GM12878 (cell line): ENCODE measurements around the gene LPAR3. TPM values are rescaled to one million over a fixed set of nuclear protein-coding genes. Genes with fewer than 3 reads are reported as not detected.

Experiments used
- ASH2L ChIP-seq: fragments of 300-600, 200-600 bp; sonication (generic); IDR thresholded peaks from 2 replicates; pipeline ENCODE4 v1.6.1; 2017; ENCODE audit warnings: low read depth, mild to moderate bottlenecking, borderline replicate concordance
- ATF7 ChIP-seq: fragments of 450-650 bp; IDR thresholded peaks from 2 replicates; pipeline ENCODE4 v1.6.1; 2016; ENCODE audit warnings: low read depth, mild to moderate bottlenecking
- ETV6 ChIP-seq, 2 experiments: fragments of 450-650 bp in 1 of 2; IDR thresholded peaks in 1 of 2; conservative IDR thresholded peaks in 1 of 2; 2 replicates each; pipeline ENCODE4 v1.6.1; 2014; ENCODE audit warnings: antibody characterized with exemption in 1 of 2, borderline replicate concordance in 1 of 2, low read depth in 1 of 2, mild to moderate bottlenecking in 1 of 2, moderate library complexity in 1 of 2
- HCFC1 ChIP-seq: fragments of 150-350 bp; IDR thresholded peaks from 2 replicates; pipeline ENCODE4 v1.6.1; 2014; ENCODE audit warnings: low read length
- HDAC6 ChIP-seq: fragments of 200-600 bp; sonication (generic); IDR thresholded peaks from one replicate; pipeline ENCODE4 v1.8.0; 2017; ENCODE audit warnings: antibody characterized with exemption; ENCODE audit not compliant: unreplicated experiment
- HDGF ChIP-seq: fragments of 450-650 bp; IDR thresholded peaks from 2 replicates; pipeline ENCODE4 v1.6.1; 2016; ENCODE audit warnings: antibody characterized with exemption
- JUNB ChIP-seq: IDR thresholded peaks from 2 replicates; pipeline ENCODE4 v1.6.1; 2016; ENCODE audit warnings: antibody characterized with exemption, mild to moderate bottlenecking
- MXI1 ChIP-seq: fragments of 150-350 bp; IDR thresholded peaks from 2 replicates; pipeline ENCODE4 v1.6.1; 2011; ENCODE audit warnings: low read depth, mild to moderate bottlenecking, inconsistent platforms, low read length, improper control_type of control experiment
- NBN ChIP-seq: fragments of 450-650 bp; IDR thresholded peaks from 2 replicates; pipeline ENCODE4 v1.6.1; 2016
- NFIC ChIP-seq: IDR thresholded peaks from 2 replicates; pipeline ENCODE4 v1.6.1; 2012; ENCODE audit warnings: low read depth, mild to moderate bottlenecking, inconsistent platforms, low read length, moderate library complexity
- PML ChIP-seq: IDR thresholded peaks from 2 replicates; pipeline ENCODE4 v1.6.1; 2012; ENCODE audit warnings: low read length, inconsistent platforms
- SMC3 ChIP-seq: IDR thresholded peaks from 2 replicates; pipeline ENCODE4 v1.6.1; 2011; ENCODE audit warnings: low read length, improper control_type of control experiment, borderline replicate concordance
- STAT3 ChIP-seq: IDR thresholded peaks from 2 replicates; pipeline ENCODE4 v1.6.1; 2011; ENCODE audit warnings: low read depth, low read length, improper control_type of control experiment
- polyA plus RNA-seq, 11 experiments: library from polyadenylated mRNA; depleted of rRNA in 4 of 11; unstranded in 6 of 11; stranded (reverse) in 5 of 11; fragments of >200 nt; fragmentation: Nextera tagmentation in 4 of 11; fragmentation: Illumina TruSeq in 1 of 11; extraction: Ambion mirVana in 4 of 11; extraction: Trizol in 1 of 11; gene quantifications; 1 replicate in 1 of 11; 2 replicates in 10 of 11; pipeline versions ENCODE4 v1.2.1 to v1.2.3, GENCODE V29; 2011 to 2016; ENCODE audit warnings: inconsistent platforms in 2 of 11, missing spikeins in 2 of 11, low read depth in 1 of 11
- total RNA-seq, 4 experiments: library from RNA; depleted of rRNA in 3 of 4; stranded (reverse); fragments of >200 nt in 3 of 4; fragmentation: Illumina TruSeq in 1 of 4; extraction: Trizol in 1 of 4; gene quantifications; 2 replicates each; pipeline versions ENCODE4 v1.2.1 to v1.2.3, GENCODE V29; 2013 to 2021
- TF ChIP-seq, protein P1 (sequence below): fragments of 450-650 bp; IDR thresholded peaks from 2 replicates; pipeline ENCODE4 v1.6.1; 2018; ENCODE audit warnings: mild to moderate bottlenecking, low read depth, moderate library complexity; ENCODE audit not compliant: partially characterized antibody
- TF ChIP-seq, protein P2 (sequence below): fragments of 450-650 bp; IDR thresholded peaks from 2 replicates; pipeline ENCODE4 v1.6.1; 2016; ENCODE audit warnings: mild to moderate bottlenecking
- TF ChIP-seq, protein P3 (sequence below): IDR thresholded peaks from 2 replicates; pipeline ENCODE4 v1.6.1; 2011; ENCODE audit warnings: borderline replicate concordance, low read depth, mild to moderate bottlenecking, moderate library complexity, low read length; ENCODE audit not compliant: insufficient read depth, poor library complexity, severe bottlenecking
- TF ChIP-seq, protein P4 (sequence below): fragments of 450-650 bp; IDR thresholded peaks from 2 replicates; pipeline ENCODE4 v1.6.1; 2017; ENCODE audit warnings: mild to moderate bottlenecking, moderate library complexity
- TF ChIP-seq, protein P5 (sequence below): IDR thresholded peaks from 2 replicates; pipeline ENCODE4 v1.6.1; 2011; ENCODE audit warnings: low read depth, mild to moderate bottlenecking, low read length, moderate library complexity, borderline replicate concordance; ENCODE audit errors: extremely low read depth

The LPAR3 gene
- total and polyA plus RNA-seq, 10 of the 15 experiments (the other 5 are each of a cell fraction or from before 2014, with no cell fraction given), result 0.03 to 0.31 (median 0.09) TPM; not detected in 3

DNA sequence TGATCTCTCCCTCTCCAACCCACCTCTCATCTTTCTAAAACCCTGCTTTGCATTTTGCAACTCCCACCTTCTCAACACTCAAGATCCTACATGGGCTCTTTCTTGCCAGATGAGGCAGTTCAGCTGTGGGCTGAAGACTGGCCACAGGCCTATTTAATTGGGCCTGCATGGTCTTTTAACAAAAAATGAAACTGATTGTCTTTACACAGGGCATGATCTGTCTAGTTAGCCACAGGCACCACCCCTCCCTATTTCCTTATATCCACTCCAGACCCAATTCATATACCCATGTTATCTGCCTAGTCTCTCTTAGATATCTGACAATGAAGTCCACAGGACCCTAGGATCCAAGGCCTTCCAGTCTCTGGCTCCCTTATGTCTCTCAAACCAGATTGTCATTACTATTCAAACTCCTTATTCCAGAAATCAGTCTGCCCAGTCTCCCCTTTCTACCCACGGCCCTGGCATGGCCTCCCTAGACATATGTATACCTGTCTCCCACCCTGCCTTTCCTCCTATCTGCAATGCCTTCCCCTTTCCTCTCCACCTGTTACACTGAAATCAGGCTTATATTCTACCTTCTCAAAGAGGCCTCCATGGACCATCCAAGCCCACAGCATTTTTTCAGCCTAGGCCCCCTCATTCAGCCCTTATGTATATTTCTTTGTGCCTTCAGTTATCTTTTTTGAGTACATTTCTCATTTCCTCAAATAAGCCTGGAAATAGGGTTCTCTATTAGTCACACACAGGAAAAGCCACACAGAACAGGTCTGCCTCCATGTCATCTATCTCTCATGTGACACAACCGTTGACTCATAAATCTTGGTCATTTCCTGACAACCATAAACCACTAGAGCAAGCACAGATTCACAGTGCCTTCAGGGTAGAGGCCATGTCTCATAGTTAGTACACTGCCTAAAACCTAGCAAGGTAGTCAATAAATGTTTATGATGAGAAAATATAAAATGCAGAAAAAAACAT lies 39.0 kb downstream of the LPAR3 start (continued):
- TF ChIP-seq, protein P1, sequence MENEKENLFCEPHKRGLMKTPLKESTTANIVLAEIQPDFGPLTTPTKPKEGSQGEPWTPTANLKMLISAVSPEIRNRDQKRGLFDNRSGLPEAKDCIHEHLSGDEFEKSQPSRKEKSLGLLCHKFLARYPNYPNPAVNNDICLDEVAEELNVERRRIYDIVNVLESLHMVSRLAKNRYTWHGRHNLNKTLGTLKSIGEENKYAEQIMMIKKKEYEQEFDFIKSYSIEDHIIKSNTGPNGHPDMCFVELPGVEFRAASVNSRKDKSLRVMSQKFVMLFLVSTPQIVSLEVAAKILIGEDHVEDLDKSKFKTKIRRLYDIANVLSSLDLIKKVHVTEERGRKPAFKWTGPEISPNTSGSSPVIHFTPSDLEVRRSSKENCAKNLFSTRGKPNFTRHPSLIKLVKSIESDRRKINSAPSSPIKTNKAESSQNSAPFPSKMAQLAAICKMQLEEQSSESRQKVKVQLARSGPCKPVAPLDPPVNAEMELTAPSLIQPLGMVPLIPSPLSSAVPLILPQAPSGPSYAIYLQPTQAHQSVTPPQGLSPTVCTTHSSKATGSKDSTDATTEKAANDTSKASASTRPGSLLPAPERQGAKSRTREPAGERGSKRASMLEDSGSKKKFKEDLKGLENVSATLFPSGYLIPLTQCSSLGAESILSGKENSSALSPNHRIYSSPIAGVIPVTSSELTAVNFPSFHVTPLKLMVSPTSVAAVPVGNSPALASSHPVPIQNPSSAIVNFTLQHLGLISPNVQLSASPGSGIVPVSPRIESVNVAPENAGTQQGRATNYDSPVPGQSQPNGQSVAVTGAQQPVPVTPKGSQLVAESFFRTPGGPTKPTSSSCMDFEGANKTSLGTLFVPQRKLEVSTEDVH, result no peak
- no peak for TF ChIP-seq HDGF
- TF ChIP-seq, protein P2, sequence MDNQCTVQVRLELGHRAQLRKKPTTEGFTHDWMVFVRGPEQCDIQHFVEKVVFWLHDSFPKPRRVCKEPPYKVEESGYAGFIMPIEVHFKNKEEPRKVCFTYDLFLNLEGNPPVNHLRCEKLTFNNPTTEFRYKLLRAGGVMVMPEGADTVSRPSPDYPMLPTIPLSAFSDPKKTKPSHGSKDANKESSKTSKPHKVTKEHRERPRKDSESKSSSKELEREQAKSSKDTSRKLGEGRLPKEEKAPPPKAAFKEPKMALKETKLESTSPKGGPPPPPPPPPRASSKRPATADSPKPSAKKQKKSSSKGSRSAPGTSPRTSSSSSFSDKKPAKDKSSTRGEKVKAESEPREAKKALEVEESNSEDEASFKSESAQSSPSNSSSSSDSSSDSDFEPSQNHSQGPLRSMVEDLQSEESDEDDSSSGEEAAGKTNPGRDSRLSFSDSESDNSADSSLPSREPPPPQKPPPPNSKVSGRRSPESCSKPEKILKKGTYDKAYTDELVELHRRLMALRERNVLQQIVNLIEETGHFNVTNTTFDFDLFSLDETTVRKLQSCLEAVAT, result no peak
- no peak for TF ChIP-seq ASH2L
- no peak for TF ChIP-seq NBN
- TF ChIP-seq HDAC6, result no peak
- TF ChIP-seq ATF7, result peak; percentile 88
- peak in 1 of 2 experiments; percentile 100; a peak in 2 of 4 replicates for TF ChIP-seq ETV6 (conservative IDR thresholded peaks at IDR 0.05 in 1 of 2, IDR thresholded peaks at IDR 0.05 in 1 of 2; ENCODE audit: borderline replicate concordance in 1 of 2, low read depth in 1 of 2)
- TF ChIP-seq, protein P3, sequence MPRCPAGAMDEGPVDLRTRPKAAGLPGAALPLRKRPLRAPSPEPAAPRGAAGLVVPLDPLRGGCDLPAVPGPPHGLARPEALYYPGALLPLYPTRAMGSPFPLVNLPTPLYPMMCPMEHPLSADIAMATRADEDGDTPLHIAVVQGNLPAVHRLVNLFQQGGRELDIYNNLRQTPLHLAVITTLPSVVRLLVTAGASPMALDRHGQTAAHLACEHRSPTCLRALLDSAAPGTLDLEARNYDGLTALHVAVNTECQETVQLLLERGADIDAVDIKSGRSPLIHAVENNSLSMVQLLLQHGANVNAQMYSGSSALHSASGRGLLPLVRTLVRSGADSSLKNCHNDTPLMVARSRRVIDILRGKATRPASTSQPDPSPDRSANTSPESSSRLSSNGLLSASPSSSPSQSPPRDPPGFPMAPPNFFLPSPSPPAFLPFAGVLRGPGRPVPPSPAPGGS, result peak; percentile 51
- TF ChIP-seq NFIC, result peak; percentile 89; the same call in 1 of the 2 replicates
- TF ChIP-seq HCFC1, result no peak
- TF ChIP-seq, protein P4, sequence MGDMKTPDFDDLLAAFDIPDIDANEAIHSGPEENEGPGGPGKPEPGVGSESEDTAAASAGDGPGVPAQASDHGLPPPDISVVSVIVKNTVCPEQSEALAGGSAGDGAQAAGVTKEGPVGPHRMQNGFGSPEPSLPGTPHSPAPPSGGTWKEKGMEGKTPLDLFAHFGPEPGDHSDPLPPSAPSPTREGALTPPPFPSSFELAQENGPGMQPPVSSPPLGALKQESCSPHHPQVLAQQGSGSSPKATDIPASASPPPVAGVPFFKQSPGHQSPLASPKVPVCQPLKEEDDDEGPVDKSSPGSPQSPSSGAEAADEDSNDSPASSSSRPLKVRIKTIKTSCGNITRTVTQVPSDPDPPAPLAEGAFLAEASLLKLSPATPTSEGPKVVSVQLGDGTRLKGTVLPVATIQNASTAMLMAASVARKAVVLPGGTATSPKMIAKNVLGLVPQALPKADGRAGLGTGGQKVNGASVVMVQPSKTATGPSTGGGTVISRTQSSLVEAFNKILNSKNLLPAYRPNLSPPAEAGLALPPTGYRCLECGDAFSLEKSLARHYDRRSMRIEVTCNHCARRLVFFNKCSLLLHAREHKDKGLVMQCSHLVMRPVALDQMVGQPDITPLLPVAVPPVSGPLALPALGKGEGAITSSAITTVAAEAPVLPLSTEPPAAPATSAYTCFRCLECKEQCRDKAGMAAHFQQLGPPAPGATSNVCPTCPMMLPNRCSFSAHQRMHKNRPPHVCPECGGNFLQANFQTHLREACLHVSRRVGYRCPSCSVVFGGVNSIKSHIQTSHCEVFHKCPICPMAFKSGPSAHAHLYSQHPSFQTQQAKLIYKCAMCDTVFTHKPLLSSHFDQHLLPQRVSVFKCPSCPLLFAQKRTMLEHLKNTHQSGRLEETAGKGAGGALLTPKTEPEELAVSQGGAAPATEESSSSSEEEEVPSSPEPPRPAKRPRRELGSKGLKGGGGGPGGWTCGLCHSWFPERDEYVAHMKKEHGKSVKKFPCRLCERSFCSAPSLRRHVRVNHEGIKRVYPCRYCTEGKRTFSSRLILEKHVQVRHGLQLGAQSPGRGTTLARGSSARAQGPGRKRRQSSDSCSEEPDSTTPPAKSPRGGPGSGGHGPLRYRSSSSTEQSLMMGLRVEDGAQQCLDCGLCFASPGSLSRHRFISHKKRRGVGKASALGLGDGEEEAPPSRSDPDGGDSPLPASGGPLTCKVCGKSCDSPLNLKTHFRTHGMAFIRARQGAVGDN, result no peak
- peak; percentile 93 for TF ChIP-seq JUNB
- no peak for TF ChIP-seq MXI1
- TF ChIP-seq, protein P5, sequence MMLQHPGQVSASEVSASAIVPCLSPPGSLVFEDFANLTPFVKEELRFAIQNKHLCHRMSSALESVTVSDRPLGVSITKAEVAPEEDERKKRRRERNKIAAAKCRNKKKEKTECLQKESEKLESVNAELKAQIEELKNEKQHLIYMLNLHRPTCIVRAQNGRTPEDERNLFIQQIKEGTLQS, result no peak
- no peak for TF ChIP-seq SMC3
- TF ChIP-seq PML, result no peak
- no peak for TF ChIP-seq STAT3
